ENCODE measurements around the gene PRKCA.

Gene PRKCA

DNA sequence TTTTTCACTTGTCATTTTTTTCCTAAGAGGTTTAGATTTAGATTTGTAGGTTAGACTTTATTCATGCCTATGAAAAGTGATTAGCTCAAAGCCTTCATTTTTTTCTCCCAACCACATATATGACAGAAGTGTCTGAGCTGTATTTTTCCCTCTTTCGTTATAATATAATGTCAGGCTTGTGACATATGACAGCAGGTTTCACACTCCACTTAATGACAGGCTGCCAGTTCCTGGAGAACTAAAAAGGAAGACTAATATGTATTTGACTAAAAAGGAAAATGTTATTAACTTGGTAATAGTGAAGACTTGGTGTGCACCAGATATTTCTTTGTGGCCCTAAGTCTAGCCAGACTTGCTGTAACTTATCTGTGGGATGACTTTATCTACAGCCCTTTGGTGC lies 331.8 kb downstream of the PRKCA start:
- DNase-seq: no peak

GRCh38 chr17:66635386-66636045 lies 333.1 kb downstream of the PRKCA start:
- no peak for DNase-seq

- DNase-seq: no peak
Observed at GRCh38 chr17:66636111-66636510, 333.7 kb downstream of the PRKCA start.

GRCh38 chr17:66637491-66637890 lies 335.1 kb downstream of the PRKCA start:
- no peak for DNase-seq

DNA sequence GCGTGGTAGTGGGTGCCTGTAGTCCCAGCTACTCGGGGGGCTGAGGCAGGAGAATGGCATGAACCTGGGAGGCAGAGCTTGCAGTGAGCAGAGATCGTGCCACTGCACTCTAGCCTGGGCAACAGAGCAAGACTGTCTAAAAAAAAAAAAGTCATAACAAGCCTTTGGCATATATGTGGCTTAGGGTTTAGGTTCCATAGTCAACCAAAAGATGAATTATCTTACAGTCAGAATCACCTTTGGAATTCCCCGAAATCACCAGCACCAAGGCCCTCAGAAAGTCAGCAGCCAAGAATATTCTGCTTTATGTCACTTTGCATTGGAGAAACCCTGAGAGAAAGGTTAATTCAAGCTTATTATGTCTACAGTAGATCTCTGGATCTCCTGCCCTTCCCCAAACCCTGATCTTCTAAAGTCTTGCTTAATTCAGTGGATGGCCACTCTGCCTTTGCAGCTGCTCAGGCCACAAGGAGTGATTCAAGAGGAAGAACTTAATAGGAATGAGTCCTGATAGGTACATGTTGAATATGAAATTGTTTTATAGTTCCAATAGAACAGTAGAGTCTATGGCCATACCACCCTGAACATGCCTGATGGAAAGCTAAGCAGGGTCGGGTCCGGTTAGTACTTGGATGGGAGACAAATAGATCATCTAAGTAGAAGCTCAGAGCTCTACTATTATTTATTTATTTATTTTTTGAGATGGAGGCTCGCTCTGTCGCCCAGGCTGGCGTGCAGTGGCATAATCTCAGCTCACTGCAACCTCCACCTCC lies 336.5 kb downstream of the PRKCA start:
- no peak for DNase-seq

DNA sequence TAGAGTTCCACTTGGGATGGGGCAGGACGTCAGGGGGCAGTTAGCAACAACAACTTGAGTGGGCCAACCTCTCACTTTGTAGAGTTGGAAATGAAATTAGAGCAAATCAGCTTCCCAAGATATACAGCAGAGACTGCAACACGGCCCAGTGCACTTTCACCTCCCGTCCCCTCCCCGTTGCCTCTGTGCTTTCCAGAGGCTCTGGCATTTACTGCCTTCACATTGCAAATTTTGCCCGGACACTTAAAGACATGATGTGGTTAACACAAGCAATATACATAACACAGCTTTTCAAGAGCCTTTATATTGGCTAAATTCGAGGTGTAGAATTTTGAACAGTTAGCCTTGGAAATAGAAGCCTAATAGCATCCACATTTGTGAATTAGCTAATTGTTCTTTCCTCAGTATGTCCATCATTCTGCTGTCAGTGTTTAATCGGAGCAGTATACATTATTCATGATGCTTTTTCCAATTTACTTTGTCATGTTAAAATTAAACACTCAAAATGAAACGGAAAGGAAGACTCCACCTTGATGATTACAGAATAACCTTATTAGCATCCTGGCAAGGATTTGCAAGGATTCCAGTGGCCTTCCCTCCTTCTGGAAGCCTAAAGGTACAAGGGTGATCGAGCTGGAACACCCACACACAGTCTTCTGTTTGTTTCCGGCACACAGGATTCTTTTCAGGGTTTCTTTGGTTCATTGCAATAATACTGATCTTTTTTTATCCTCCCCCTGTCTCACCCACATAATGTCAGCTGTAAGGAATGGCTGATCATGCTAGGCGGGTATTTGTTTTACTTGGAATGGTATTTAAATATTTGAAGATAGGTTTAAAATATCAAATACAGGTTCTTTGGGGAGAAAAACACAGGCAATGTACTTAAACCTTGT lies 341.6 kb downstream of the PRKCA start:
- DNase-seq: no peak

DNA sequence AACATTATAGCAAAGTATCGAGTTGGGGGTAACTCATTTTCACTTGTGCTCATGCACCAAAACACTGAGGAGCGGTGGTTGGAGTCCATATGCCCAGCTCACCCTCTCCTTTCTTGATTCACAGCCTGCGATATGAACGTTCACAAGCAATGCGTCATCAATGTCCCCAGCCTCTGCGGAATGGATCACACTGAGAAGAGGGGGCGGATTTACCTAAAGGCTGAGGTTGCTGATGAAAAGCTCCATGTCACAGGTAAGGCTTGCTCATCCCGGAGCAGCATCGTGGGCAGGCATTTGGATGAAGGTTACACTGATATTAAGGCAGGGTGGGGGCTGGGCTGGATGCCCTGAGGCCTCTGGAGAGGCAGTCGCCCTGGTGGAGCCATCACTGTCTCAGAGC lies 342.8 kb downstream of the PRKCA start:
- DNase-seq: no peak

DNA sequence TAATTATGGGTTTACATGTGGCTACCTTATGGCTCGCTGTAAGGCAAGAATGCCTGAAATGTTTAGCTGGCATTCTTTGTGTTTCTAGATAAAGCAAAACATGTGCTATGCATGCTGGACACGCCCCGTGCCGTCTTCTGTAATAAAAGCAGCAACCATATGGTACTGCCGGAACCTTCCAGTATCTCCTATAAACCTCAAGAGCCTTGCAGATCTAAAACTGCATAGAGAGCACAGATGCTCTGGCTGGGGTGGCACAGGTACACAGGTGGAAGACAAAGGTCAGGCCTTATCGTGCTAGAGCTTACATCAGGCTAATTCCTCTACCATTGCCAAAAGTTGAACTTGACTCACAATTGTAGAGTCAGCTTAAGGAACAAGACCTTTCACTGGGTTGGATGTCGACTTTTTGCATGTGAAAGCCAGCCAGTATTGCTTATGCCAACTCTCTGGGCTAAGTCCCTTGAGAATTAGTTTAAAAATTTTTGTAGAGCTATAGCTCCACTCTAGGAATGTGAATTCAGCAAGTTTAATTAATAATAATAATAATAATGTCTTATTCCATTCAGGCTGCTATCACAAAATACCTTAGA lies 345.1 kb downstream of the PRKCA start:
- no peak for DNase-seq

- DNase-seq: no peak
Observed at GRCh38 chr17:66649818-66650543, 347.6 kb downstream of the PRKCA start.

- no peak for DNase-seq
Observed at GRCh38 chr17:66650544-66650877, 348.1 kb downstream of the PRKCA start.

GRCh38 chr17:66652840-66653507 lies 350.6 kb downstream of the PRKCA start:
- no peak for DNase-seq

GRCh38 chr17:66654106-66654740 lies 351.8 kb downstream of the PRKCA start:
- no peak for DNase-seq

DNA sequence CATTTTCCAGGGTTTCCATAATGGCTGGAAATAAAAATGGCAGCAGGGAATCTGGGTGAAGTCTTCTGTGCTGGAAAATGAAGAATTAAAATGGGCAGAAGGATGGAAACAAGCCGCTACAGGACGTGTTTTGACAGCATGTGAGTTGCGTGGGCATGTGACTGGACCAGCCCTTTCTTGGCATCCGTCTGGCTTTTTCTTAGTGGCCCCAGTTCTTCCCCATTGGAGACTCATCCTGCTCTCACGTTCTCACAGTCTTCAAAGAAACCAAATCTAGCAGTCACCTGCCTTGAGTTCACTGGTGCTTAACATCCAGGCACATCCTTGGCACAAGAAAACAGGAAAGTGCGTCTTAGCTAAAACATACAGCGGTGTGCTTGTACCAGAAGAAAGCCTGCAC lies 352.4 kb downstream of the PRKCA start:
- DNase-seq: no peak

- no peak for DNase-seq
Observed at GRCh38 chr17:66655461-66655860, 353.0 kb downstream of the PRKCA start.

GRCh38 chr17:66655861-66656260 lies 353.4 kb downstream of the PRKCA start:
- no peak for DNase-seq

DNA sequence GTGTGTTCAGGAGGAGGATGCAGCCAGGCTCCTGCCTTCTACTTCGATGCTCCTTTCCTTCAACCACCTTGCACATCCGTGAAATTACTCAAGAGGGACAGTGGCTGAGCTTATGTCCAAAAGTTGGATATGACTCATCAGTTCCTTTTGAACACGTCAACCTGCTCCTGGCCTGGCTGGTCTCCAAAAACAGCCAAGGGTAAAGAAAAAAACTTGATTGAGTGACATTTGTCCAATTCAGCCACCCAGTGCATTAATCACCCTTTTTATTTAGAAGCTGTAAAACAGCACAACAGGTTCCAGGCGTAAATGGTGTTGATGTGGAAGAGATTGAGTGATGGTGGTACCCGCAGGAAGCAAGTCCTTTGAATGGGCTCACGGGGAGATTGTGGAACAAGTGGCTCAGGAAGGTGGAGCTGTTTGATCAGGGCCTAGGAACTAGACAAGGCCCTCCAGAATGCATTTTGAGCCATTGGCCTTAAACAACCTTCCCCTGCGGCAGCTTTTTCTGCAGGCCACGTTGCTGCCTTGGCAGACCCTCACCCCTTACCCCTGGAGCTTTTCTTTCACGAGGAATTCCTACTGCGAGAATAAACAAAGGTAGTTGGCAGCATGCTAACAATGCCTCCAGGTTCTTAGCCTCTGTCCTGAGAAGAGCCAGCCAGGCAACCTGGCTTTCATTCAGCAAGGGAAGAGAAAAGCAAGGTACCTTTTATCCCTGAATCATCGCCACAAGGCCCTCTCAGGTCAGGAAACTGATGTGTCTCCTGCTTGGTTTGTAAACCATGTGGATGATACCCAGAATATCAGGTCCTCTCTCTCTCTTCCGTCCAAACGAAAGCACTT lies 359.2 kb downstream of the PRKCA start:
- no peak for DNase-seq

DNA sequence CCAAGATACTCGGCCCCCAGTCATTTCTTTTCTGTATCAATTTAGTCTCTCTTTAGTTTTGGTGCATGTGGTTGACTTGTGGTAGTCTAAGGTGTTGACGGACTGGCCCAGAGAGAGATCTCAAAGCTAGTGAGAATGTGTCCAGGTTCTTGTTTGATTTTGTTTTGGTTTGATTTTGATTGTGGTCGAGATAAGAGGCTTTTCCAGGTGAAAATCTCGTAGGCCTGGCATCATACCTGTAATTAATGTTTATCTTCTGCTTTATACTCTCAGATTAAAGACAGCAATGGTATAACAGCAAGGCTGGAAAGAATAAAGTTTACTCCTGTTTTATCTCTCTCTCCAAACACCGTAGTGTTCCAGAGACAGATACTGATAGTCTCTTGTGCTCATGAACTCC lies 360.1 kb downstream of the PRKCA start:
- DNase-seq: no peak

DNA sequence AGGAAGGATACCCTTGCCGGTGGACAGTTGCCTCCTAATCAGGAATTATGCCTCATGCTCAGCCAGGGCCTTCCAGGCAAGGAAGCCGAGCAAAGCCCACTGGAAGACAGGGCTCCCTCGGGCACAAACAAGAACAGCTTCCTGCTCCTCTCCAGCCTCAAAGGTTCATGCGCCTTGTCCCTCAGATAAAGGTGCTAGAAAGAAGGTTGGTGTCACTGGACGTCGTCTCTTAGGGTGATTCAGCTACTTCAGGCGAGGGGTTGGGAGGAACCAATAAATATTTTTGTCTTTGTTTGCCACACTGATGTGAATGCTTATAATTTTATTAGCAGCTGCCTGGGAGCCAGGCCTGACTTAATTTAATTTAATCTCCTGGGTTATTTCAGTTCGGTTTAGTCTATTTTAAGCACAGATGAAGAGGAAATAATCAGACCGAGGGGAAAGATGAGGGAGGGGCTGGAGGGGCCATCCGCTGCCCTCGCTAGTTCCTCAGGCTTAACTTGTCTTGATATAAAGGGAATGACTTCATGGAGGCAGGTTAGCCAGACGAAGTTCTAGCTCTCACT lies 360.7 kb downstream of the PRKCA start:
- DNase-seq: no peak

DNA sequence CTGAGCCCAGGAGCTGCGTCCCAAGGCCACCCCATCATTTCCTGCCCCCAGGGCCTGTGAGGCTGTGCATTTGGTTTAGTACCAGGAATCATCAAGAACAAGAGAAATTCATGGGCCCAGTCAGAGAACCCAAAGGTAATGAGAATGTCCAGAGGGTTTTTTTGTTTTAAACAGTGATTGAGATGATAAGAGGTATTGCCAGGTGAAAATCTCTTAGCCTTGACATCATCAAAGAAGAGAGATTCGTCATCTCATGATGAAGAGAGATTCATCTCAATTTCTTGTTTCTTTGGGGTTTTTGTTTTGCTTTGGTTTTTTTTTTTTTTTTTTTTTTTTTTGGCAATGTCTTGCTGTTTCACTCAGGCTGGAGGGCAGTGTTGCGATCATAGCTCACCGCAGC lies 361.9 kb downstream of the PRKCA start:
- no peak for DNase-seq

DNA sequence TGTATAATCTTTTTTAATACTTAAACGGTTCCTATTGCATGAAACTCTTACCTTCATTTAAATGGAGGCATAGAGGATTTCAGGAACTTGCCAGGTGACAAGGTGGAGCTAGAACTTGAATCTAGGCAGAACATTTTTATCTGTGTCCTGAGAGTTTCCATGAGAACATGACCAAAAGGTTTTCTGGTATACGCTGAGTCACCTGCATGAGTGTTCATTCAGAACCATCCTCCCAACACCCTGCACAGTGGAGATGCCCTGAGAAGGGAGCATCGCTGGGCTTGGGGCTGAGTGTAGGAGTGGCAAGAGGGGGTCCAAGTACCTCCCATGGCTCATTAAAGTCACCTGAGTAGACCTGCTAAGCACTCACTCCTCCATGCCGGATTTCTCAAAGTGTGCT lies 362.8 kb downstream of the PRKCA start:
- DNase-seq: no peak
